RWPE1 (cell line): ENCODE results near the gene IGFBP3.
"Not testable (repeated sequence)": the region's sequence is repeated elsewhere in the genome, so short reads cannot be mapped to it uniquely, and the experiment has no call there.

Experiments used
- CTCF ChIA-PET: fragments of 350-600 bp; sonication (Branson Sonifier 250); formaldehyde crosslinking; extraction: SDS; loops from one replicate; lab custom pipeline; 2021; lab: Yijun Ruan, JAX
- POLR2A ChIA-PET: fragments of 400-600 bp; formaldehyde crosslinking; extraction: SDS; loops from one replicate; lab custom pipeline; 2020; ENCODE audit warnings: antibody characterized with exemption; ENCODE audit not compliant: low non-redundant PET; lab: Yijun Ruan, JAX
- DNase-seq: peaks from one replicate; pipeline ENCODE4 v3.0.0; 2012; ENCODE audit warnings: low spot score
- H3K27ac ChIP-seq: fragments of 450-650 bp; 2 replicates; pipeline ENCODE4 v1.5.1; 2017
- CTCF ChIP-seq: fragments of 450-650 bp; conservative IDR thresholded peaks from 2 replicates; pipeline ENCODE4 v1.5.1; 2017; ENCODE audit warnings: low read depth, mild to moderate bottlenecking

Gene IGFBP3

GRCh38 chr7:45967591-45968157 is 46.6 kb upstream of the IGFBP3 start:
- no peak for DNase-seq
- POLR2A ChIA-PET = no interaction called here
- no peak overlapping the region for H3K27ac ChIP-seq
- no peak for TF ChIP-seq CTCF
- CTCF ChIA-PET = interaction anchor here (0.6 kb wide), 1 partner anchor 53 kb away, joined by 5 read pairs; no protein-coding TSS in a partner anchor

- DNase-seq = no peak
- no peak overlapping the region for H3K27ac ChIP-seq
- POLR2A ChIA-PET = no interaction called here
- CTCF ChIA-PET = no interaction called here
- TF ChIP-seq CTCF = no peak
Observed at GRCh38 chr7:45962861-45963260, 41.8 kb upstream of the IGFBP3 start.

- DNase-seq = no peak
- H3K27ac ChIP-seq = no peak overlapping the region
- TF ChIP-seq CTCF = no peak
- ChIA-PET CTCF (interaction anchor here (0.7 kb wide), 2 partner anchors 155 to 1133 kb away, joined by 3 to 4 read pairs; no protein-coding TSS in a partner anchor), POLR2A (no interaction called here)
Observed at GRCh38 chr7:45957721-45958120, 36.6 kb upstream of the IGFBP3 start.

GRCh38 chr7:45955286-45955685 is 34.2 kb upstream of the IGFBP3 start:
- no peak for TF ChIP-seq CTCF
- CTCF ChIA-PET = no interaction called here

GRCh38 chr7:45953055-45953454 is 32.0 kb upstream of the IGFBP3 start:
- H3K27ac ChIP-seq, POLR2A ChIA-PET, DNase-seq, CTCF ChIA-PET: not testable (repeated sequence)

More at GRCh38 chr7:45955286-45955685, 34.2 kb upstream of the IGFBP3 start:
- no peak for DNase-seq
- H3K27ac ChIP-seq = no peak overlapping the region
- POLR2A ChIA-PET = no interaction called here

GRCh38 chr7:45944058-45944457 is 23.0 kb upstream of the IGFBP3 start:
- DNase-seq = no peak
- POLR2A ChIA-PET = no interaction called here
- no peak for TF ChIP-seq CTCF
- CTCF ChIA-PET = interaction anchor here (0.6 kb wide), 1 partner anchor 12 kb away, joined by 5 read pairs; no protein-coding TSS in a partner anchor
- no peak overlapping the region for H3K27ac ChIP-seq

GRCh38 chr7:45940939-45941338 is 19.9 kb upstream of the IGFBP3 start:
- no peak overlapping the region for H3K27ac ChIP-seq
- CTCF ChIA-PET = interaction anchor here (1.2 kb wide), 1 partner anchor 37 kb away, joined by 3 read pairs; no protein-coding TSS in a partner anchor
- TF ChIP-seq CTCF = no peak

GRCh38 chr7:45940237-45940781 is 19.2 kb upstream of the IGFBP3 start:
- POLR2A ChIA-PET, H3K27ac ChIP-seq, DNase-seq: not testable (repeated sequence)
- CTCF ChIA-PET = interaction anchor here (1.2 kb wide), 1 partner anchor 38 kb away, joined by 3 read pairs; no protein-coding TSS in a partner anchor

More at GRCh38 chr7:45940939-45941338, 19.9 kb upstream of the IGFBP3 start:
- POLR2A ChIA-PET = no interaction called here
- no peak for DNase-seq
